ENCODE data around the gene INPP4B. TPM values are rescaled to one million over a fixed set of nuclear protein-coding genes. Genes with fewer than 3 reads are reported as not detected.

The INPP4B gene
- total RNA-seq, 1 experiment from 2014 or later, result 53.7 TPM

DNA sequence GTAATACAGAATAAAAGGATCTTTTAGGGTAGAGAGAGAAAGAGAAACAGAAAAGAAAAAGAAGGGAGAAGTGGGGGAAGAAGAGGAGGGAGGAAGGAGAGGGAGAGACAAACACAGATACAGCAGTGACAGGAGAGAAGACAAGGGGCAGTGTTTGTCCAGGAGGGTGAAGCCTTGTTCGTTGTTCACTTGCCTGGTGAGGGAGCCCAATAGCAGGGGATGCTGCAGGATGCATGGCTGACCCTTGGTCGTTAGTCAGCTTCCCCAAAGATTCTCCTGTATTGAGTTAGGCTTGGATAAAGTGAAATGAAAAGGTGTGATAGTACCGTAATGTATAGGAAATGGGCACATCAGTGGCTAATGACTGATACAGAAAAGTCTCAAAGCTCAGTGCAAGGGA lies 806.1 kb downstream of the INPP4B start:
- Histone ChIP-seq H3K36me3 (ENCODE audit: low read depth) (no peaks in the 10 kb centered on the region), H3K79me2 (ENCODE audit: low read depth) (no peaks in the 10 kb centered on the region), H3K27ac (no peak overlapping the region), H3K4me1 (replicated peaks; ENCODE audit: insufficient read depth) (no peaks in the 10 kb centered on the region), H3K27me3 (ENCODE audit: insufficient read depth, low read depth) (no peaks in the 10 kb centered on the region), H3K4me2 (no peak overlapping the region), H3F3A (ENCODE audit: insufficient read depth, low read depth) (no peaks in the 10 kb centered on the region), H2AFZ (no peak overlapping the region), H3K9me3 (ENCODE audit: insufficient read depth, low read depth) (no peaks in the 10 kb centered on the region), H3K9me2 (ENCODE audit: insufficient read depth) (no peaks in the 10 kb centered on the region), H4K20me1 (ENCODE audit: insufficient read depth) (no peaks in the 10 kb centered on the region), H3K4me3 (no peak overlapping the region)
- no TSS peak for BruUV-seq (replicated peaks)
- DNase-seq, result no peak
- TF ChIP-seq, protein P1, sequence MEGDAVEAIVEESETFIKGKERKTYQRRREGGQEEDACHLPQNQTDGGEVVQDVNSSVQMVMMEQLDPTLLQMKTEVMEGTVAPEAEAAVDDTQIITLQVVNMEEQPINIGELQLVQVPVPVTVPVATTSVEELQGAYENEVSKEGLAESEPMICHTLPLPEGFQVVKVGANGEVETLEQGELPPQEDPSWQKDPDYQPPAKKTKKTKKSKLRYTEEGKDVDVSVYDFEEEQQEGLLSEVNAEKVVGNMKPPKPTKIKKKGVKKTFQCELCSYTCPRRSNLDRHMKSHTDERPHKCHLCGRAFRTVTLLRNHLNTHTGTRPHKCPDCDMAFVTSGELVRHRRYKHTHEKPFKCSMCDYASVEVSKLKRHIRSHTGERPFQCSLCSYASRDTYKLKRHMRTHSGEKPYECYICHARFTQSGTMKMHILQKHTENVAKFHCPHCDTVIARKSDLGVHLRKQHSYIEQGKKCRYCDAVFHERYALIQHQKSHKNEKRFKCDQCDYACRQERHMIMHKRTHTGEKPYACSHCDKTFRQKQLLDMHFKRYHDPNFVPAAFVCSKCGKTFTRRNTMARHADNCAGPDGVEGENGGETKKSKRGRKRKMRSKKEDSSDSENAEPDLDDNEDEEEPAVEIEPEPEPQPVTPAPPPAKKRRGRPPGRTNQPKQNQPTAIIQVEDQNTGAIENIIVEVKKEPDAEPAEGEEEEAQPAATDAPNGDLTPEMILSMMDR (conservative IDR thresholded peaks at IDR 0.05), result no peak
- TF ChIP-seq EZH2 (IDR thresholded peaks at IDR 0.05; ENCODE audit: low read depth), result no peak
- intact Hi-C loops (cut with micrococcal nuclease; ENCODE audit: unreplicated experiment), result no loop called here
- CTCF ChIA-PET, result no interaction called here
- POLR2A ChIA-PET (ENCODE audit: unreplicated experiment), result interaction anchor here (0.7 kb wide), 1 partner anchor 8 kb away, joined by 8 read pairs; no protein-coding TSS in a partner anchor

DNA sequence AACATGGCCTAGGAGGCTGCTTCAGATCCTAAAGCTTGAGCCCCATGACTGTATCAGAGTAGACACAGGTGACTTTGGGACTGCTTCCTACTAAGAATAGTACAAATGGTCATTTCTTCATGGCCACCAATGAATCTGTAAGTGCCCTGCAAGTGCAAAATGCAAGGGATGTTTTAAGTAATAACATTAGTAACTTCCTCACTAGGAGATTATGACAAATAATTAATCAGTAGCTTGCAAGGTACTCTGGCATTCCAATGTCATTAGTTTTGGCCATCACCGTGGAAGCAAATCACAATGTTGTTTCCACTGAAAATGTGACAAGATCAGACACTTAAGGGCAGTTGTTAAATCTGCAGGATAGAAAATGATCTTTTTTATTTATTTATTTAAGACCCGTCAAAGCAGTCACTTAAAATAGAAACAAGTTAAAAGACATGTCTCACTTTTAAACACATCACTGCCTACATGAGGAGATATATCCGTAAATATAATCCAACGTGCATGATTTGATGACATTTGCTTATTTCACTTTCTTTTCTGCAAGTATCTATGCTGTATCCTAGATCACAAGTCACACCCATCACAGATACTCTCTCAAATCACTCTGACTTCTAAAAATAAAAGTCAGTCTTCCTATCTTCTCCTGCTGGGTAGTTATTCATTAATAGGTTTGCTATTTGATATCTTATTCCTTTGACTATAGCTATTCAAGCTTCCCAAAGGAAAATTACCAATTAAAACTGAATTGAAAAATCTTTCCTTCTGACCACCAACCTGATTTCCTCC lies 809.1 kb downstream of the INPP4B start:
- no TSS peak for BruUV-seq (replicated peaks)
- POLR2A ChIA-PET (ENCODE audit: unreplicated experiment), result interaction anchor here (0.5 kb wide), 1 partner anchor 43 kb away, joined by 3 read pairs; no protein-coding TSS in a partner anchor
- H3K4me1 ChIP-seq (replicated peaks; ENCODE audit: insufficient read depth), result no peaks in the 10 kb centered on the region
- no peak overlapping the region for H3K27ac ChIP-seq
- no peaks in the 10 kb centered on the region for H3K9me2 ChIP-seq (ENCODE audit: insufficient read depth)
- no peaks in the 10 kb centered on the region for H3K27me3 ChIP-seq (ENCODE audit: insufficient read depth, low read depth)
- no peaks in the 10 kb centered on the region for H3K36me3 ChIP-seq (ENCODE audit: low read depth)
- intact Hi-C loops (cut with micrococcal nuclease; ENCODE audit: unreplicated experiment), result no loop called here
- CTCF ChIA-PET, result no interaction called here
- no peak overlapping the region for H2AFZ ChIP-seq
- H3F3A ChIP-seq (ENCODE audit: insufficient read depth, low read depth), result no peaks in the 10 kb centered on the region
- no peak overlapping the region for H3K4me3 ChIP-seq
- H3K4me2 ChIP-seq, result no peak overlapping the region
- no peaks in the 10 kb centered on the region for H4K20me1 ChIP-seq (ENCODE audit: insufficient read depth)
- no peak for TF ChIP-seq EZH2 (IDR thresholded peaks at IDR 0.05; ENCODE audit: low read depth)
- TF ChIP-seq, protein P1 (conservative IDR thresholded peaks at IDR 0.05), result no peak
- no peaks in the 10 kb centered on the region for H3K9me3 ChIP-seq (ENCODE audit: insufficient read depth, low read depth)
- no peaks in the 10 kb centered on the region for H3K79me2 ChIP-seq (ENCODE audit: low read depth)
- no peak for DNase-seq

DNA sequence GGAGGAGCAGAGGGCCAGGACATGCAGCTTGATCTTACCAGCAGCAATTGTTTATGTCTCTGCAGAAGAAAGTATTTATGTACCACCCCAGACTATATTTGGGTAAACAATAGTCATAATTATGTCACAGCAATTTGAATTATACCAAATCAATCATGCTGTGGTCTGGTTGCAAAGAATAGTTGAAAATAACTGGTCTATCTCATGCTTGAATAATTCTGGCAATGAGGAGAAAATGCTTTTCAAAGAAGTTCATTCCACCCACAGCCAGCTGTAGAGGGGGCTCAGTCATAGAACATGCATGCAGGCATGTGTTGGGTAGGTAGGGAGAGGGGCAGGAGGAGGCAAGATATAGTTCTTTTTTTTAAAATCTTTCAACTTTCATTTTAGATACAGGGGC lies 810.5 kb downstream of the INPP4B start:
- no peaks in the 10 kb centered on the region for H3K9me2 ChIP-seq (ENCODE audit: insufficient read depth)
- no peak overlapping the region for H3K4me3 ChIP-seq
- no peak overlapping the region for H3K27ac ChIP-seq
- H3K27me3 ChIP-seq (ENCODE audit: insufficient read depth, low read depth), result no peaks in the 10 kb centered on the region
- BruUV-seq (replicated peaks), result no TSS peak
- intact Hi-C loops (cut with micrococcal nuclease; ENCODE audit: unreplicated experiment), result no loop called here
- no peak overlapping the region for H3K4me2 ChIP-seq
- H3K79me2 ChIP-seq (ENCODE audit: low read depth), result no peaks in the 10 kb centered on the region
- TF ChIP-seq, protein P1 (conservative IDR thresholded peaks at IDR 0.05), result no peak
- no peak for TF ChIP-seq EZH2 (IDR thresholded peaks at IDR 0.05; ENCODE audit: low read depth)
- no peaks in the 10 kb centered on the region for H4K20me1 ChIP-seq (ENCODE audit: insufficient read depth)
- no peaks in the 10 kb centered on the region for H3F3A ChIP-seq (ENCODE audit: insufficient read depth, low read depth)
- ChIA-PET CTCF (no interaction called here), POLR2A (ENCODE audit: unreplicated experiment) (no interaction called here)
- no peaks in the 10 kb centered on the region for H3K4me1 ChIP-seq (replicated peaks; ENCODE audit: insufficient read depth)
- H3K36me3 ChIP-seq (ENCODE audit: low read depth), result no peaks in the 10 kb centered on the region
- no peak for DNase-seq
- H3K9me3 ChIP-seq (ENCODE audit: insufficient read depth, low read depth), result no peaks in the 10 kb centered on the region
- no peak overlapping the region for H2AFZ ChIP-seq
